ENCODE measurements around the gene PLEKHB2. TPM values are rescaled to one million over a fixed set of nuclear protein-coding genes. Genes with fewer than 3 reads are reported as not detected.

The PLEKHB2 gene
- total and polyA plus RNA-seq, 2 of the 8 experiments (the other 6 are each of a cell fraction or from before 2014, with no cell fraction given): 42.4 to 54.8 TPM

- Histone ChIP-seq H3K14ac (ENCODE audit: insufficient read length) (no peak overlapping the region), H4K8ac (ENCODE audit: extremely low read depth, insufficient read depth, low read length) (no peak overlapping the region), H2BK15ac (ENCODE audit: low read length) (no peak overlapping the region), H3K4me1 (replicated peaks in 1 of 4; ENCODE audit: control insufficient read depth in 3 of 4, insufficient read depth in 4 of 4, low read length in 3 of 4) (no peaks in the 10 kb centered on the region), H2BK5ac (ENCODE audit: low read depth, low read length) (no peak overlapping the region), H3K4me2 (ENCODE audit: insufficient read depth in 1 of 2, low read depth in 2 of 2, low read length in 2 of 2) (no peak overlapping the region), H3K4me3 (ENCODE audit: extremely low read depth in 1 of 4, insufficient read depth in 2 of 4, low read depth in 3 of 4, low read length in 4 of 4) (no peak overlapping the region), H2BK20ac (ENCODE audit: low read length) (no peak overlapping the region), H2AFZ (ENCODE audit: low read length) (no peak overlapping the region), H2BK120ac (replicated peaks; ENCODE audit: low read depth, low read length) (no peak overlapping the region), H3K4ac (replicated peaks; ENCODE audit: insufficient read length, low read depth, low read length) (no peak overlapping the region), H2AK5ac (ENCODE audit: low read depth, low read length) (no peak overlapping the region), H4K20me1 (replicated peaks in 1 of 2; ENCODE audit: control insufficient read depth in 1 of 2, insufficient read depth in 2 of 2, low read length in 2 of 2) (no peaks in the 10 kb centered on the region), H3K79me2 (ENCODE audit: control insufficient read depth in 1 of 2, insufficient read depth in 2 of 2, low read length in 2 of 2) (no peaks in the 10 kb centered on the region), H4K91ac (replicated peaks; ENCODE audit: insufficient read length, low read length) (no peak overlapping the region), H3K23me2 (ENCODE audit: low read depth, low read length) (no peaks in the 10 kb centered on the region), H3K18ac (ENCODE audit: extremely low read depth, low read length) (no peak overlapping the region), H3K23ac (ENCODE audit: insufficient read length) (no peak overlapping the region), H4K5ac (ENCODE audit: insufficient read length, low read depth, low read length) (no peak overlapping the region), H3K27ac (ENCODE audit: low read depth, low read length) (no peak overlapping the region), H3K27me3 (replicated peaks in 1 of 4; ENCODE audit: control insufficient read depth in 3 of 4, extremely low read depth in 1 of 4, insufficient read depth in 3 of 4, low read length in 3 of 4) (no peaks in the 10 kb centered on the region), H2BK12ac (ENCODE audit: low read depth, low read length) (no peak overlapping the region), H3K79me1 (ENCODE audit: low read depth, low read length) (no peaks in the 10 kb centered on the region), H3K9me3 (ENCODE audit: insufficient read depth in 2 of 2, low read depth in 1 of 2, low read length in 1 of 2) (no peaks in the 10 kb centered on the region), H3K36me3 (ENCODE audit: control insufficient read depth in 2 of 4, insufficient read depth in 4 of 4, low read length in 3 of 4) (no peaks in the 10 kb centered on the region), H3K56ac (replicated peaks; ENCODE audit: insufficient read length, low read depth, low read length) (no peak overlapping the region), H3K9ac (replicated peaks in 1 of 4; ENCODE audit: extremely low read depth in 1 of 4, low read depth in 3 of 4, low read length in 3 of 4) (no peak overlapping the region)
- POLR2A ChIA-PET (ENCODE audit: partially characterized antibody): no interaction called here
- FAIRE-seq: no peak
- CTCF ChIA-PET (ENCODE audit: partially characterized antibody): interaction anchor here (1.2 kb wide), 1 partner anchor 503 kb away, joined by 3 read pairs; no protein-coding TSS in a partner anchor
- WGBS, 2 experiments (ENCODE audit: extremely low coverage in 1 of 2, insufficient coverage in 1 of 2, insufficient read length in 1 of 2, insufficient replicate concordance in 2 of 2, low coverage in 1 of 2, low lambda C conversion rate in 2 of 2, missing lambda C conversion rate in 1 of 2): 90% methylated on average over 5 of the region's 5 CpGs; no CpG with 5 or more reads in 1 of the 2 experiments
- no peak for TF ChIP-seq TCF12 (IDR thresholded peaks at IDR 0.05; ENCODE audit: low read depth, low read length)
- TF ChIP-seq, protein P1, sequence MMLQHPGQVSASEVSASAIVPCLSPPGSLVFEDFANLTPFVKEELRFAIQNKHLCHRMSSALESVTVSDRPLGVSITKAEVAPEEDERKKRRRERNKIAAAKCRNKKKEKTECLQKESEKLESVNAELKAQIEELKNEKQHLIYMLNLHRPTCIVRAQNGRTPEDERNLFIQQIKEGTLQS (IDR thresholded peaks at IDR 0.05; ENCODE audit: insufficient read depth, low read depth, low read length): no peak
- TF ChIP-seq HDAC2 (IDR thresholded peaks at IDR 0.05; ENCODE audit: borderline replicate concordance in 1 of 2, low read depth in 2 of 2, low read length in 2 of 2): no peak
- TF ChIP-seq GTF2F1 (IDR thresholded peaks at IDR 0.05; ENCODE audit: borderline replicate concordance, low read depth, low read length): no peak
- no peak for TF ChIP-seq POLR2AphosphoS5 (IDR thresholded peaks at IDR 0.05; ENCODE audit: low read depth, low read length)
- no peak for TF ChIP-seq TAF1 (IDR thresholded peaks at IDR 0.05; ENCODE audit: low read depth, low read length)
- no peak for TF ChIP-seq FOSL1 (IDR thresholded peaks at IDR 0.05; ENCODE audit: insufficient read depth, low read depth, low read length)
- no peak for TF ChIP-seq CREB1 (IDR thresholded peaks at IDR 0.05)
- no peak for TF ChIP-seq SRF (IDR thresholded peaks at IDR 0.05; ENCODE audit: low read depth, low read length)
- no peak for TF ChIP-seq RFX5 (IDR thresholded peaks at IDR 0.05; ENCODE audit: borderline replicate concordance, low read depth, low read length)
- TF ChIP-seq, protein P2, sequence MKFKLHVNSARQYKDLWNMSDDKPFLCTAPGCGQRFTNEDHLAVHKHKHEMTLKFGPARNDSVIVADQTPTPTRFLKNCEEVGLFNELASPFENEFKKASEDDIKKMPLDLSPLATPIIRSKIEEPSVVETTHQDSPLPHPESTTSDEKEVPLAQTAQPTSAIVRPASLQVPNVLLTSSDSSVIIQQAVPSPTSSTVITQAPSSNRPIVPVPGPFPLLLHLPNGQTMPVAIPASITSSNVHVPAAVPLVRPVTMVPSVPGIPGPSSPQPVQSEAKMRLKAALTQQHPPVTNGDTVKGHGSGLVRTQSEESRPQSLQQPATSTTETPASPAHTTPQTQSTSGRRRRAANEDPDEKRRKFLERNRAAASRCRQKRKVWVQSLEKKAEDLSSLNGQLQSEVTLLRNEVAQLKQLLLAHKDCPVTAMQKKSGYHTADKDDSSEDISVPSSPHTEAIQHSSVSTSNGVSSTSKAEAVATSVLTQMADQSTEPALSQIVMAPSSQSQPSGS (IDR thresholded peaks at IDR 0.05; ENCODE audit: low read length): no peak
- TF ChIP-seq NRF1 (IDR thresholded peaks at IDR 0.05; ENCODE audit: low read depth, low read length): no peak
- TF ChIP-seq SP4 (IDR thresholded peaks at IDR 0.05; ENCODE audit: low read length): no peak
- DNase-seq (ENCODE audit: low read depth in 1 of 2, low spot score in 2 of 2): no peak
These were observed 63.4 kb downstream of the PLEKHB2 start for GRCh38 chr2:131168538-131168937.
